Inferior parietal cortex (tissue), 1 donor: ENCODE results near the gene KCNQ2.

Source experiments
- DNase-seq: peaks from one replicate; pipeline ENCODE4 v3.0.0-alpha.2; 2016; ENCODE audit errors: extremely low spot score

KCNQ2 gene

GRCh38 chr20:63357921-63358905, 114.2 kb downstream of the KCNQ2 start:
- DNase-seq: no peak

- DNase-seq: no peak
Observed at GRCh38 chr20:63356931-63357879, 115.2 kb downstream of the KCNQ2 start.

- no peak for DNase-seq
Observed at GRCh38 chr20:63356511-63356910, 115.9 kb downstream of the KCNQ2 start.

- no peak for DNase-seq
Observed at GRCh38 chr20:63355781-63356295, 116.6 kb downstream of the KCNQ2 start.

GRCh38 chr20:63354636-63355350, 117.7 kb downstream of the KCNQ2 start:
- no peak for DNase-seq

GRCh38 chr20:63352811-63353221, 119.6 kb downstream of the KCNQ2 start:
- no peak for DNase-seq

- DNase-seq: peak; percentile 35
Observed at GRCh38 chr20:63351811-63352591, 120.5 kb downstream of the KCNQ2 start.

- DNase-seq: no peak
Observed at GRCh38 chr20:63351326-63351700, 121.1 kb downstream of the KCNQ2 start.

GRCh38 chr20:63350597-63351325, 121.7 kb downstream of the KCNQ2 start:
- DNase-seq: no peak
